Smooth muscle cell (in vitro differentiated cells): ENCODE data around the gene PHPT1. TPM values are rescaled to one million over a fixed set of nuclear protein-coding genes. Genes with fewer than 3 reads are reported as not detected.
A peak's percentile ranks its signal among the peaks of the same experiment; 100 is the strongest.

ENCODE experiments used
- DNase-seq: peaks from one replicate; lab custom pipeline; 2025; ENCODE audit not compliant: unreplicated experiment; lab: John Stamatoyannopoulos, UW
- H2AFZ ChIP-seq: fragments of 200-600 bp; sonication (generic); 2 replicates; pipeline ENCODE4 v1.6.0; 2016; ENCODE audit warnings: antibody characterized with exemption, low read depth, mild to moderate bottlenecking
- H3F3A ChIP-seq: fragments of 200-600 bp; sonication (generic); 2 replicates; pipeline ENCODE4 v1.6.0; 2017; ENCODE audit warnings: antibody characterized with exemption, low read depth
- H3K27ac ChIP-seq: fragments of 200-600 bp; sonication (generic); 2 replicates; pipeline ENCODE4 v1.5.1; 2016; ENCODE audit warnings: low read depth, mild to moderate bottlenecking
- H3K27me3 ChIP-seq: fragments of 200-600 bp; sonication (generic); 2 replicates; pipeline ENCODE4 v1.6.1; 2016; ENCODE audit warnings: low read depth, mild to moderate bottlenecking
- H3K36me3 ChIP-seq: fragments of 200-600 bp; sonication (generic); 2 replicates; pipeline ENCODE4 v1.5.1; 2016; ENCODE audit warnings: low read depth
- H3K4me1 ChIP-seq: fragments of 200-600 bp; sonication (generic); 2 replicates; pipeline ENCODE4 v1.5.1; 2016; ENCODE audit warnings: low read depth
- H3K4me2 ChIP-seq: fragments of 200-600 bp; sonication (generic); 2 replicates; pipeline ENCODE4 v1.6.0; 2016; ENCODE audit warnings: mild to moderate bottlenecking
- H3K4me3 ChIP-seq: fragments of 200-600 bp; sonication (generic); 2 replicates; pipeline ENCODE4 v1.5.1; 2016; ENCODE audit warnings: mild to moderate bottlenecking
- H3K79me2 ChIP-seq: fragments of 200-600 bp; sonication (generic); 2 replicates; pipeline ENCODE4 v1.6.0; 2016; ENCODE audit warnings: low read depth, mild to moderate bottlenecking
- H3K9ac ChIP-seq: fragments of 200-600 bp; sonication (generic); 2 replicates; pipeline ENCODE4 v1.6.0; 2016; ENCODE audit warnings: low read depth
- H3K9me3 ChIP-seq: fragments of 200-600 bp; sonication (generic); replicated peaks from 2 replicates; pipeline ENCODE4 v1.5.1; 2016; ENCODE audit warnings: low read depth
- H4K20me1 ChIP-seq: fragments of 200-600 bp; sonication (generic); 2 replicates; pipeline ENCODE4 v1.6.0; 2016; ENCODE audit warnings: low read depth
- CTCF ChIP-seq: fragments of 200-600 bp; sonication (generic); IDR thresholded peaks from 2 replicates; pipeline ENCODE4 v1.5.1; 2017; ENCODE audit warnings: borderline replicate concordance, mild to moderate bottlenecking, antibody characterized with exemption; ENCODE audit not compliant: insufficient read depth, poor library complexity, severe bottlenecking
- WGBS: methylation state at CpG from one replicate; pipeline ENCODE4 v1.1.7; 2016; ENCODE audit warnings: low lambda C conversion rate; 5-methylcytosine and 5-hydroxymethylcytosine counted together
- polyA plus RNA-seq: library from polyadenylated mRNA; unstranded; fragments of >200 nt; fragmentation: Nextera tagmentation; extraction: Ambion mirVana; gene quantifications from 2 replicates; pipeline ENCODE4 v1.2.1, GENCODE V29; 2016
- total RNA-seq: library from RNA; depleted of rRNA; stranded (reverse); fragments of >200 nt; gene quantifications from 2 replicates; pipeline ENCODE4 v1.2.3, GENCODE V29; 2014

Gene PHPT1
- total and polyA plus RNA-seq, 2 experiments from 2014 or later, result 173 to 381 TPM

DNA sequence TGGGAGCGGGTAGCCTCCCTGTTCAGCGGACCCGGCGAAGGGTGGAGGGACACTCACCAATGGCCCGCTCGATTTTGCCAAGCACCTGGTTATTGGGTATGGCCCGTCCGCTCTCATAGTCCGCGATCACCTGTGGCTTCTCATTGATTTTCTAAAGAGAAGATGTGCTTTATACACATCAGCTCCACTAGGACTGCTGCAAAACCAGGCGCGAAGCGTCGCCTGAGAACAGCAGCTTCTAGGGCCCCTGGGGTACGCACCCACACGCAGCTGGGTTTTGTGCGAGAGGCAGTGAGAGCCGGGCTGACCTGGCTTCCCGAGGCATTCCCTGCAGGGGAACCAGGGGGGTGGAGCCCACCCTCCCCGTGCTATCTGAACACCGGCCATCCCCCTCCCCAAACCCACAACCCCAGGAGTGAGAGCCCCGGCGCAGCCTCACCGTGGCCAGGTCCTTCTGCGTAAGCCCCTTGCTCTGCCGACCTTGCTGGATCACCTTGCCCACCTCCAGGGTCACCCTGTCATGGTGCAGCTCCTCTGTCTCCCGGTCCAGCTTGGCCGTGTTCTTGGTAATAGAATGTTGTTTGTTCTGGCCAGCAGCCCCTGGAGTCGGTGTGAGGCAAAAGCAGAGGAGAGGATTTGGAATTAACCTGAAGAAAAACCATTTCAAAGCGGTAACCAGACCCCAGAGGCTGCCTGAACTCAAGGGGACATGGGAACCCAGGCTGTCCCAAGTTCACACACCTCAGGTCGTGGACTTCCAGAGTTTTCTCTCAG is 13.8 kb downstream of the PHPT1 start:
- H3K9me3 ChIP-seq, result no peaks in the 10 kb centered on the region
- no peak overlapping the region for H3K27ac ChIP-seq
- no peaks in the 10 kb centered on the region for H3K36me3 ChIP-seq
- no peak overlapping the region for H3K4me3 ChIP-seq
- no peak overlapping the region for H3K4me2 ChIP-seq
- H3K27me3 ChIP-seq, result no peaks in the 10 kb centered on the region
- H4K20me1 ChIP-seq, result peaks cover 31% of the 10 kb centered on the region
- WGBS, result 98% methylated on average over 29 of the region's 31 CpGs
- H3K79me2 ChIP-seq, result peaks cover 35% of the 10 kb centered on the region
- no peak overlapping the region for H3K9ac ChIP-seq
- DNase-seq, result no peak
- no peak overlapping the region for H2AFZ ChIP-seq
- no peaks in the 10 kb centered on the region for H3K4me1 ChIP-seq
- peaks cover 6% of the 10 kb centered on the region for H3F3A ChIP-seq
- no peak for TF ChIP-seq CTCF

- Histone ChIP-seq H2AFZ (no peak overlapping the region), H3K27ac (no peak overlapping the region), H3K9me3 (no peaks in the 10 kb centered on the region), H4K20me1 (peaks cover 31% of the 10 kb centered on the region), H3K4me1 (no peaks in the 10 kb centered on the region), H3K79me2 (peaks cover 35% of the 10 kb centered on the region), H3K36me3 (no peaks in the 10 kb centered on the region), H3K9ac (no peak overlapping the region), H3K4me3 (no peak overlapping the region), H3K27me3 (no peaks in the 10 kb centered on the region), H3K4me2 (no peak overlapping the region), H3F3A (peaks cover 11% of the 10 kb centered on the region)
- DNase-seq, result no peak
- 98% methylated on average over 12 of the region's 12 CpGs for whole genome bisulfite sequencing
- no peak for TF ChIP-seq CTCF
These were observed 14.5 kb downstream of the PHPT1 start for GRCh38 chr9:136863623-136864273.

- DNase-seq, result no peak
- peak overlapping the region; percentile 1 for H3K27ac ChIP-seq
These were observed 16.0 kb downstream of the PHPT1 start for GRCh38 chr9:136865041-136865767.

More at GRCh38 chr9:136865041-136865767, 16.0 kb downstream of the PHPT1 start:
- H3K4me3 ChIP-seq, result peak overlapping the region; percentile 99
- TF ChIP-seq CTCF, result no peak
- H3K9me3 ChIP-seq, result no peaks in the 10 kb centered on the region
- H4K20me1 ChIP-seq, result peaks cover 22% of the 10 kb centered on the region
- H3K27me3 ChIP-seq, result no peaks in the 10 kb centered on the region
- peaks cover 11% of the 10 kb centered on the region for H3F3A ChIP-seq
- no peaks in the 10 kb centered on the region for H3K36me3 ChIP-seq
- H3K4me2 ChIP-seq, result peak overlapping the region; percentile 94
- H3K4me1 ChIP-seq, result no peaks in the 10 kb centered on the region
- WGBS, result 90% methylated on average over 7 of the region's 11 CpGs
- no peak overlapping the region for H2AFZ ChIP-seq
- H3K9ac ChIP-seq, result peak overlapping the region; percentile 95
- H3K79me2 ChIP-seq, result peaks cover 35% of the 10 kb centered on the region
